Measurements from ENCODE around the gene CDH22. TPM values are rescaled to one million over a fixed set of nuclear protein-coding genes. Genes with fewer than 3 reads are reported as not detected.

Gene CDH22
- total and polyA plus RNA-seq, 2 experiments from 2014 or later: 0.08 to 0.10 TPM

DNA sequence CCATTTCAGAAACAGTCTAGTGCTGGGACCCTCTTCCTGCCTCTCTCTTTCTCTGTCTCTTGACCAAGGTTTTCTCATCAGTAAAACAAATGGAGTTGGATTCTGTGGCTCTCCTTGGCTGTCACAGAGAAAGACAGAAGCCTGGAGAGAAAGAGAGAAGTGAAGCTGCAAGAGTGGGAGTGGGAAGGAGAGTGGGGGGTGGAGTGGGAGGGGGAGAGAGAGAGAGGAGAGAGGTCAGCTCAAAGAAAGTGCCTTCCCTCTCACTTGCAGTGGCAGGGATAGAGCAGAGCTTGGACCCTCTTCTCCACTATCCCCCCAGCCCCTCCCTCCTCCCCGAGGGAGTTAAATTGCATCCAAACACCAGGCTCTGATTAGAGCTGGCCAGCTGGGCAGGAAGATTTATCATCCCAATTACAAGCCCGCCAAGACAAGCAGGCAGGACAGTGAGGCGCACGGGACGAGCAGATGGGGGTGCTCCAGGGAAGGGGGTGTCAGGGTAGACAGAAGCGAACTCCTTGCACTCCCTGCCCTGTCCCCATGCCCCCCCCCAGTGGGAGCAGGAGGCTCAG lies 115.8 kb downstream of the CDH22 start:
- DNase-seq (ENCODE audit: low spot score): no peak
- no peak overlapping the region for H3K27ac ChIP-seq (ENCODE audit: low read depth)
- H4K20me1 ChIP-seq (replicated peaks; ENCODE audit: insufficient read depth): no peaks in the 10 kb centered on the region
- Mint-ChIP-seq H3K4me1 (peaks cover 8% of the 10 kb centered on the region), H3K27ac (no peak overlapping the region), H3K36me3 (ENCODE audit: low read depth) (no peaks in the 10 kb centered on the region), H3K9me3 (no peaks in the 10 kb centered on the region), H3K27me3 (ENCODE audit: insufficient read depth, low read depth, poor library complexity) (peaks cover 13% of the 10 kb centered on the region), H3K4me3 (no peak overlapping the region)
- no peaks in the 10 kb centered on the region for H3K36me3 ChIP-seq (ENCODE audit: insufficient read depth)
- H3K79me2 ChIP-seq (replicated peaks; ENCODE audit: insufficient read depth): no peaks in the 10 kb centered on the region
- H3K4me2 ChIP-seq: no peak overlapping the region
- ATAC-seq: peak; percentile 50; the same call in 2 of the 3 replicates
- H3F3A ChIP-seq (replicated peaks; ENCODE audit: low read depth): no peaks in the 10 kb centered on the region
- no peak overlapping the region for H2AFZ ChIP-seq
- peaks cover 3% of the 10 kb centered on the region; the same call in 1 of the 2 replicates for H3K4me1 ChIP-seq (ENCODE audit: insufficient read depth)
- H3K4me3 ChIP-seq: no peak overlapping the region
- no peaks in the 10 kb centered on the region for H3K27me3 ChIP-seq (ENCODE audit: insufficient read depth)
- no peak for TF ChIP-seq ZNF114 (CRISPR knock-in tag; IDR thresholded peaks at IDR 0.05)
- TF ChIP-seq, protein P1, sequence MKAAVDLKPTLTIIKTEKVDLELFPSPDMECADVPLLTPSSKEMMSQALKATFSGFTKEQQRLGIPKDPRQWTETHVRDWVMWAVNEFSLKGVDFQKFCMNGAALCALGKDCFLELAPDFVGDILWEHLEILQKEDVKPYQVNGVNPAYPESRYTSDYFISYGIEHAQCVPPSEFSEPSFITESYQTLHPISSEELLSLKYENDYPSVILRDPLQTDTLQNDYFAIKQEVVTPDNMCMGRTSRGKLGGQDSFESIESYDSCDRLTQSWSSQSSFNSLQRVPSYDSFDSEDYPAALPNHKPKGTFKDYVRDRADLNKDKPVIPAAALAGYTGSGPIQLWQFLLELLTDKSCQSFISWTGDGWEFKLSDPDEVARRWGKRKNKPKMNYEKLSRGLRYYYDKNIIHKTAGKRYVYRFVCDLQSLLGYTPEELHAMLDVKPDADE (IDR thresholded peaks at IDR 0.05): no peak
- no peak for TF ChIP-seq ZNF331 (CRISPR knock-in tag; IDR thresholded peaks at IDR 0.05; ENCODE audit: low read depth)
- no peak for TF ChIP-seq STAT1 (IDR thresholded peaks at IDR 0.05; ENCODE audit: unreplicated experiment)
- TF ChIP-seq POLR2AphosphoS5 (IDR thresholded peaks at IDR 0.05; ENCODE audit: low read depth): no peak
- TF ChIP-seq, protein P2, sequence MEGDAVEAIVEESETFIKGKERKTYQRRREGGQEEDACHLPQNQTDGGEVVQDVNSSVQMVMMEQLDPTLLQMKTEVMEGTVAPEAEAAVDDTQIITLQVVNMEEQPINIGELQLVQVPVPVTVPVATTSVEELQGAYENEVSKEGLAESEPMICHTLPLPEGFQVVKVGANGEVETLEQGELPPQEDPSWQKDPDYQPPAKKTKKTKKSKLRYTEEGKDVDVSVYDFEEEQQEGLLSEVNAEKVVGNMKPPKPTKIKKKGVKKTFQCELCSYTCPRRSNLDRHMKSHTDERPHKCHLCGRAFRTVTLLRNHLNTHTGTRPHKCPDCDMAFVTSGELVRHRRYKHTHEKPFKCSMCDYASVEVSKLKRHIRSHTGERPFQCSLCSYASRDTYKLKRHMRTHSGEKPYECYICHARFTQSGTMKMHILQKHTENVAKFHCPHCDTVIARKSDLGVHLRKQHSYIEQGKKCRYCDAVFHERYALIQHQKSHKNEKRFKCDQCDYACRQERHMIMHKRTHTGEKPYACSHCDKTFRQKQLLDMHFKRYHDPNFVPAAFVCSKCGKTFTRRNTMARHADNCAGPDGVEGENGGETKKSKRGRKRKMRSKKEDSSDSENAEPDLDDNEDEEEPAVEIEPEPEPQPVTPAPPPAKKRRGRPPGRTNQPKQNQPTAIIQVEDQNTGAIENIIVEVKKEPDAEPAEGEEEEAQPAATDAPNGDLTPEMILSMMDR (conservative IDR thresholded peaks at IDR 0.05; ENCODE audit: low read depth in 2 of 2): no peak
- TF ChIP-seq, protein P3, sequence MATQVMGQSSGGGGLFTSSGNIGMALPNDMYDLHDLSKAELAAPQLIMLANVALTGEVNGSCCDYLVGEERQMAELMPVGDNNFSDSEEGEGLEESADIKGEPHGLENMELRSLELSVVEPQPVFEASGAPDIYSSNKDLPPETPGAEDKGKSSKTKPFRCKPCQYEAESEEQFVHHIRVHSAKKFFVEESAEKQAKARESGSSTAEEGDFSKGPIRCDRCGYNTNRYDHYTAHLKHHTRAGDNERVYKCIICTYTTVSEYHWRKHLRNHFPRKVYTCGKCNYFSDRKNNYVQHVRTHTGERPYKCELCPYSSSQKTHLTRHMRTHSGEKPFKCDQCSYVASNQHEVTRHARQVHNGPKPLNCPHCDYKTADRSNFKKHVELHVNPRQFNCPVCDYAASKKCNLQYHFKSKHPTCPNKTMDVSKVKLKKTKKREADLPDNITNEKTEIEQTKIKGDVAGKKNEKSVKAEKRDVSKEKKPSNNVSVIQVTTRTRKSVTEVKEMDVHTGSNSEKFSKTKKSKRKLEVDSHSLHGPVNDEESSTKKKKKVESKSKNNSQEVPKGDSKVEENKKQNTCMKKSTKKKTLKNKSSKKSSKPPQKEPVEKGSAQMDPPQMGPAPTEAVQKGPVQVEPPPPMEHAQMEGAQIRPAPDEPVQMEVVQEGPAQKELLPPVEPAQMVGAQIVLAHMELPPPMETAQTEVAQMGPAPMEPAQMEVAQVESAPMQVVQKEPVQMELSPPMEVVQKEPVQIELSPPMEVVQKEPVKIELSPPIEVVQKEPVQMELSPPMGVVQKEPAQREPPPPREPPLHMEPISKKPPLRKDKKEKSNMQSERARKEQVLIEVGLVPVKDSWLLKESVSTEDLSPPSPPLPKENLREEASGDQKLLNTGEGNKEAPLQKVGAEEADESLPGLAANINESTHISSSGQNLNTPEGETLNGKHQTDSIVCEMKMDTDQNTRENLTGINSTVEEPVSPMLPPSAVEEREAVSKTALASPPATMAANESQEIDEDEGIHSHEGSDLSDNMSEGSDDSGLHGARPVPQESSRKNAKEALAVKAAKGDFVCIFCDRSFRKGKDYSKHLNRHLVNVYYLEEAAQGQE (IDR thresholded peaks at IDR 0.05; ENCODE audit: unreplicated experiment): no peak
- TF ChIP-seq NANOG (IDR thresholded peaks at IDR 0.05; ENCODE audit: borderline replicate concordance): no peak
- no peak for TF ChIP-seq CREB1 (CRISPR knock-in tag; IDR thresholded peaks at IDR 0.05; ENCODE audit: low read depth)
- TF ChIP-seq, protein P4, sequence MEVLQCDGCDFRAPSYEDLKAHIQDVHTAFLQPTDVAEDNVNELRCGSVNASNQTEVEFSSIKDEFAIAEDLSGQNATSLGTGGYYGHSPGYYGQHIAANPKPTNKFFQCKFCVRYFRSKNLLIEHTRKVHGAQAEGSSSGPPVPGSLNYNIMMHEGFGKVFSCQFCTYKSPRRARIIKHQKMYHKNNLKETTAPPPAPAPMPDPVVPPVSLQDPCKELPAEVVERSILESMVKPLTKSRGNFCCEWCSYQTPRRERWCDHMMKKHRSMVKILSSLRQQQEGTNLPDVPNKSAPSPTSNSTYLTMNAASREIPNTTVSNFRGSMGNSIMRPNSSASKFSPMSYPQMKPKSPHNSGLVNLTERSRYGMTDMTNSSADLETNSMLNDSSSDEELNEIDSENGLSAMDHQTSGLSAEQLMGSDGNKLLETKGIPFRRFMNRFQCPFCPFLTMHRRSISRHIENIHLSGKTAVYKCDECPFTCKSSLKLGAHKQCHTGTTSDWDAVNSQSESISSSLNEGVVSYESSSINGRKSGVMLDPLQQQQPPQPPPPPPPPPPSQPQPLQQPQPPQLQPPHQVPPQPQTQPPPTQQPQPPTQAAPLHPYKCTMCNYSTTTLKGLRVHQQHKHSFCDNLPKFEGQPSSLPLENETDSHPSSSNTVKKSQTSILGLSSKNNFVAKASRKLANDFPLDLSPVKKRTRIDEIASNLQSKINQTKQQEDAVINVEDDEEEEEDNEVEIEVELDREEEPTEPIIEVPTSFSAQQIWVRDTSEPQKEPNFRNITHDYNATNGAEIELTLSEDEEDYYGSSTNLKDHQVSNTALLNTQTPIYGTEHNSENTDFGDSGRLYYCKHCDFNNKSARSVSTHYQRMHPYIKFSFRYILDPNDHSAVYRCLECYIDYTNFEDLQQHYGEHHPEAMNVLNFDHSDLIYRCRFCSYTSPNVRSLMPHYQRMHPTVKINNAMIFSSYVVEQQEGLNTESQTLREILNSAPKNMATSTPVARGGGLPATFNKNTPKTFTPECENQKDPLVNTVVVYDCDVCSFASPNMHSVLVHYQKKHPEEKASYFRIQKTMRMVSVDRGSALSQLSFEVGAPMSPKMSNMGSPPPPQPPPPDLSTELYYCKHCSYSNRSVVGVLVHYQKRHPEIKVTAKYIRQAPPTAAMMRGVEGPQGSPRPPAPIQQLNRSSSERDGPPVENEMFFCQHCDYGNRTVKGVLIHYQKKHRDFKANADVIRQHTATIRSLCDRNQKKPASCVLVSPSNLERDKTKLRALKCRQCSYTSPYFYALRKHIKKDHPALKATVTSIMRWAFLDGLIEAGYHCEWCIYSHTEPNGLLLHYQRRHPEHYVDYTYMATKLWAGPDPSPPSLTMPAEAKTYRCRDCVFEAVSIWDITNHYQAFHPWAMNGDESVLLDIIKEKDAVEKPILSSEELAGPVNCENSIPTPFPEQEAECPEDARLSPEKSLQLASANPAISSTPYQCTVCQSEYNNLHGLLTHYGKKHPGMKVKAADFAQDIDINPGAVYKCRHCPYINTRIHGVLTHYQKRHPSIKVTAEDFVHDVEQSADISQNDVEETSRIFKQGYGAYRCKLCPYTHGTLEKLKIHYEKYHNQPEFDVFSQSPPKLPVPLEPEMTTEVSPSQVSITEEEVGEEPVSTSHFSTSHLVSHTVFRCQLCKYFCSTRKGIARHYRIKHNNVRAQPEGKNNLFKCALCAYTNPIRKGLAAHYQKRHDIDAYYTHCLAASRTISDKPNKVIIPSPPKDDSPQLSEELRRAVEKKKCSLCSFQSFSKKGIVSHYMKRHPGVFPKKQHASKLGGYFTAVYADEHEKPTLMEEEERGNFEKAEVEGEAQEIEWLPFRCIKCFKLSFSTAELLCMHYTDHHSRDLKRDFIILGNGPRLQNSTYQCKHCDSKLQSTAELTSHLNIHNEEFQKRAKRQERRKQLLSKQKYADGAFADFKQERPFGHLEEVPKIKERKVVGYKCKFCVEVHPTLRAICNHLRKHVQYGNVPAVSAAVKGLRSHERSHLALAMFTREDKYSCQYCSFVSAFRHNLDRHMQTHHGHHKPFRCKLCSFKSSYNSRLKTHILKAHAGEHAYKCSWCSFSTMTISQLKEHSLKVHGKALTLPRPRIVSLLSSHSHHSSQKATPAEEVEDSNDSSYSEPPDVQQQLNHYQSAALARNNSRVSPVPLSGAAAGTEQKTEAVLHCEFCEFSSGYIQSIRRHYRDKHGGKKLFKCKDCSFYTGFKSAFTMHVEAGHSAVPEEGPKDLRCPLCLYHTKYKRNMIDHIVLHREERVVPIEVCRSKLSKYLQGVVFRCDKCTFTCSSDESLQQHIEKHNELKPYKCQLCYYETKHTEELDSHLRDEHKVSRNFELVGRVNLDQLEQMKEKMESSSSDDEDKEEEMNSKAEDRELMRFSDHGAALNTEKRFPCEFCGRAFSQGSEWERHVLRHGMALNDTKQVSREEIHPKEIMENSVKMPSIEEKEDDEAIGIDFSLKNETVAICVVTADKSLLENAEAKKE (CRISPR knock-in tag; IDR thresholded peaks at IDR 0.05): no peak
- TF ChIP-seq EZH2 (IDR thresholded peaks at IDR 0.05; ENCODE audit: low read depth, unreplicated experiment): no peak
- TF ChIP-seq EZH2phosphoT487 (IDR thresholded peaks at IDR 0.05; ENCODE audit: unreplicated experiment): no peak
- no peak for TF ChIP-seq JUNB (IDR thresholded peaks at IDR 0.05; ENCODE audit: unreplicated experiment)
- no peaks in the 10 kb centered on the region for H3K9me2 ChIP-seq (ENCODE audit: insufficient read depth)

All from GM23338 (cell line).